Measurements from ENCODE around the gene ROR2. TPM values are rescaled to one million over a fixed set of nuclear protein-coding genes. Genes with fewer than 3 reads are reported as not detected.
A peak's percentile ranks its signal among the peaks of the same experiment; 100 is the strongest.

ROR2 gene
- polyA plus RNA-seq, 1 experiment, result 9.7 TPM

DNA sequence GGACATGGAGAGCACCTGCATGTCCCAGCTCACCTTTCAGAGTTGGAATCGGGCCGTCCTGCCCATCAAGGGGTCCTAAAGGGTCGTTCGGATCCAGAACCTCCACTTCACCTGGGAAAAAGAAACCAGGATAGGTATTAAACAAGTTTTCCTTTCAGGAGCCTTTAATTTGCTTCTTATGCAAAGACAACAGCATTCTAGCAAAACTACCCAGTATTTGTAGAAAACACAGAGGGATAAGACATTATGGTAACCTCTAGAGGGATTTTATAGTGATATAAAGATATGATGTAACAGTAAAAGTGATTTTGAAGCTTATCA lies 174.4 kb downstream of the ROR2 start:
- Histone ChIP-seq H3K27ac (ENCODE audit: low read depth, low read length) (no peak overlapping the region), H3K4me3 (ENCODE audit: low read depth, low read length) (no peak overlapping the region), H3K9me3 (ENCODE audit: control insufficient read depth, insufficient read depth, low read length) (no peaks in the 10 kb centered on the region), H3K27me3 (ENCODE audit: control insufficient read depth, insufficient read depth, low read length) (no peaks in the 10 kb centered on the region)
- CTCF ChIA-PET, result interaction anchor here (0.8 to 4.9 kb wide), 12 partner anchors 10 to 216 kb away, joined by 3 to 24 read pairs (median 4); partner anchors contain the start of gene ROR2
- DNase-seq (ENCODE audit: low read depth, low spot score), result no peak
- TF ChIP-seq CTCF (IDR thresholded peaks at IDR 0.05; ENCODE audit: low read depth, low read length), result no peak
- POLR2A ChIA-PET, result no interaction called here

- no peaks in the 10 kb centered on the region for H3K27me3 ChIP-seq (ENCODE audit: control insufficient read depth, insufficient read depth, low read length)
- peak; percentile 87 for TF ChIP-seq CTCF (IDR thresholded peaks at IDR 0.05; ENCODE audit: low read depth, low read length)
- POLR2A ChIA-PET, result no interaction called here
- CTCF ChIA-PET, result interaction anchor here (0.8 to 4.9 kb wide), 10 partner anchors 12 to 217 kb away, joined by 3 to 24 read pairs (median 4); no protein-coding TSS in a partner anchor
- no peak overlapping the region for H3K27ac ChIP-seq (ENCODE audit: low read depth, low read length)
- peak; percentile 26 for DNase-seq (ENCODE audit: low read depth, low spot score)
- H3K9me3 ChIP-seq (ENCODE audit: control insufficient read depth, insufficient read depth, low read length), result no peaks in the 10 kb centered on the region
- H3K4me3 ChIP-seq (ENCODE audit: low read depth, low read length), result no peak overlapping the region
These were observed 174.9 kb downstream of the ROR2 start for GRCh38 chr9:91775011-91775707.

DNA sequence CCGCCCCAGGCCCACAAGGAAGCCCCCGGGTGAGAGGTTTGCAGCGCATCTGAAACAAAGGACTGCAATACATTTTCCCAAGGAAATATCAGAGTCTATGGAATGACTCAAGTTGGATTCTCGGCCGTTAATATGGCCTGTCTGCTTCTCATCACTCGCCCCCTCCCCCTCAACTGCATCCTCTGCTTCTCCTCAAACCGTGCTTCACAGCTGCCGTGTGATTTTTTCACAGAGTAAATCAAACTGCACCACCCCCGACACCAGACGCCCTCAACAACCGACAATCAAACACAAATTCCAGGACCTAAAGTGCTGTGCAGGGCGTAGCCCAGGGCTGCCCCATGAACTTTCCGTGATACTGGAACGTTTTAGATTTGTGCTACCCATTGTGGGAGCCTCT lies 176.9 kb downstream of the ROR2 start:
- no peak for TF ChIP-seq CTCF (IDR thresholded peaks at IDR 0.05; ENCODE audit: low read depth, low read length)
- ChIA-PET CTCF (interaction anchor here (0.8 to 4.8 kb wide), 5 partner anchors 14 to 206 kb away, joined by 3 to 23 read pairs (median 5); partner anchors contain the start of gene ROR2), POLR2A (no interaction called here)
- Histone ChIP-seq H3K4me3 (ENCODE audit: low read depth, low read length) (no peak overlapping the region), H3K27me3 (ENCODE audit: control insufficient read depth, insufficient read depth, low read length) (peaks cover 9% of the 10 kb centered on the region), H3K27ac (ENCODE audit: low read depth, low read length) (no peak overlapping the region), H3K9me3 (ENCODE audit: control insufficient read depth, insufficient read depth, low read length) (no peaks in the 10 kb centered on the region; the same call in 1 of the 2 replicates)
- no peak for DNase-seq (ENCODE audit: low read depth, low spot score)

DNA sequence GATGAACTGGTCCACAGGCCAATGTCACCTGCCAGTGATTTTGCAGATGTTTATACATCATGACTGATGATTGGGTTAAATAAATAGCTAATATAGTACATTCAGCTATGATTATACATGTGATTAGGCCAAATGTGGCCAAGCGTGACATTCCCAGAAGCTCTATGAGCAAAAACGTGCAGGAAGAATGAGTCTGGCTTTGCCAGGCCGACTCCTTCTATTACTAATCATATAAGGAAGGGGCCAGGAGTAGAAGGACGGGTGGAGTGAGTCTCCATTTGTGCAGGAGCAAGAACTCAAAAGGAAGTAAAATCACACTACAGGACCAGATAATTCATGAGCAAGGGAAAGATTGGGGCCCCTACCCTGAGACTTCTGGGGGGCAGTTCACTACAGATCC lies 178.2 kb downstream of the ROR2 start:
- CTCF ChIA-PET, result interaction anchor here (0.6 to 2.0 kb wide), 14 partner anchors 11 to 1199 kb away, joined by 3 to 25 read pairs (median 4); partner anchors contain the start of gene ROR2
- H3K9me3 ChIP-seq (ENCODE audit: control insufficient read depth, insufficient read depth, low read length), result no peaks in the 10 kb centered on the region; the same call in 1 of the 2 replicates
- no peak for TF ChIP-seq CTCF (IDR thresholded peaks at IDR 0.05; ENCODE audit: low read depth, low read length)
- no peak overlapping the region for H3K4me3 ChIP-seq (ENCODE audit: low read depth, low read length)
- H3K27ac ChIP-seq (ENCODE audit: low read depth, low read length), result peak overlapping the region; percentile 3
- POLR2A ChIA-PET, result interaction anchor here (0.6 to 1.3 kb wide), 5 partner anchors 19 to 1034 kb away, joined by 3 to 9 read pairs (median 3); no protein-coding TSS in a partner anchor
- H3K27me3 ChIP-seq (ENCODE audit: control insufficient read depth, insufficient read depth, low read length), result peaks cover 14% of the 10 kb centered on the region
- no peak for DNase-seq (ENCODE audit: low read depth, low spot score)

- H3K4me3 ChIP-seq (ENCODE audit: low read depth, low read length), result no peak overlapping the region
- POLR2A ChIA-PET, result interaction anchor here (0.6 to 1.3 kb wide), 8 partner anchors 20 to 265 kb away, joined by 3 to 9 read pairs (median 3); partner anchors contain the start of gene ROR2
- peak overlapping the region; percentile 62 for H3K27ac ChIP-seq (ENCODE audit: low read depth, low read length)
- TF ChIP-seq CTCF (IDR thresholded peaks at IDR 0.05; ENCODE audit: low read depth, low read length), result peak; percentile 75
- CTCF ChIA-PET, result interaction anchor here (0.5 to 2.0 kb wide), 16 partner anchors 10 to 290 kb away, joined by 3 to 25 read pairs (median 4); partner anchors contain the start of gene ROR2
- no peaks in the 10 kb centered on the region; the same call in 1 of the 2 replicates for H3K9me3 ChIP-seq (ENCODE audit: control insufficient read depth, insufficient read depth, low read length)
- DNase-seq (ENCODE audit: low read depth, low spot score), result peak; percentile 92
- peaks cover 18% of the 10 kb centered on the region for H3K27me3 ChIP-seq (ENCODE audit: control insufficient read depth, insufficient read depth, low read length)
These were observed 179.0 kb downstream of the ROR2 start for GRCh38 chr9:91771027-91771426.

Data from AG04450 (cell line).